Measurements from ENCODE around the gene TRIM34. TPM values are rescaled to one million over a fixed set of nuclear protein-coding genes. Genes with fewer than 3 reads are reported as not detected.
"Not testable (repeated sequence)": the region's sequence is repeated elsewhere in the genome, so short reads cannot be mapped to it uniquely, and the experiment has no call there.

The TRIM34 gene
- polyA plus RNA-seq (2013, experiment 1 of 2): 0.72 TPM
- 0.63 TPM for polyA plus RNA-seq (2013, experiment 2 of 2)

GRCh38 chr11:5624489-5625279 lies at the start of gene TRIM34:
Gene TRIM34 (plus strand): TSS chr11:5625001. CDS start chr11:5632332, 7,331 bp downstream.
- Histone ChIP-seq H3K27ac (ENCODE audit: low read depth, low read length) (no peak within 1 kb of the TSS), H3K4me1 (ENCODE audit: control insufficient read depth, low read depth, low read length) (no peaks in the 10 kb centered on the region), H3K4me2 (ENCODE audit: low read length) (peak within 1 kb of the TSS; percentile 17), H3K4me3 (ENCODE audit: low read length) (no peak within 1 kb of the TSS), H3K56ac (ENCODE audit: low read length) (peak within 1 kb of the TSS; percentile 56), H3K27me3 (ENCODE audit: insufficient read depth, low read length, poor library complexity) (no peaks in the 10 kb centered on the region), H4K5ac (ENCODE audit: low read length) (peak within 1 kb of the TSS; percentile 16), H3K23ac (ENCODE audit: low read length) (no peak within 1 kb of the TSS), H3K79me1 (ENCODE audit: low read length) (no peaks in the 10 kb centered on the region), H3K9ac (ENCODE audit: low read length) (peak within 1 kb of the TSS; percentile 25), H2BK5ac (ENCODE audit: low read length) (no peak within 1 kb of the TSS), H2AK5ac (ENCODE audit: low read length) (no peak within 1 kb of the TSS), H2BK15ac (replicated peaks; ENCODE audit: low read depth) (no peak within 1 kb of the TSS), H2BK120ac (ENCODE audit: low read depth, low read length) (no peak within 1 kb of the TSS), H3K36me3 (ENCODE audit: control insufficient read depth, insufficient read depth, low read length) (no peaks in the 10 kb centered on the region), H3K4ac (ENCODE audit: low read depth, low read length) (no peak within 1 kb of the TSS), H3K79me2 (ENCODE audit: control insufficient read depth, insufficient read depth, low read length) (no peaks in the 10 kb centered on the region), H3K18ac (ENCODE audit: low read length) (no peak within 1 kb of the TSS), H4K8ac (ENCODE audit: low read depth, low read length) (no peak within 1 kb of the TSS)
- peak; percentile 51 for DNase-seq
- no CpG with 5 or more reads among the region's 7 CpGs for WGBS (ENCODE audit: extremely low coverage, insufficient coverage, low lambda C conversion rate)

GRCh38 chr11:5575152-5575551 lies 49.6 kb upstream of the TRIM34 start:
- no peaks in the 10 kb centered on the region for H3K27me3 ChIP-seq (ENCODE audit: insufficient read depth, low read length, poor library complexity)
- no peak overlapping the region for H4K5ac ChIP-seq (ENCODE audit: low read length)
- no peak overlapping the region for H3K23ac ChIP-seq (ENCODE audit: low read length)
- H3K27ac ChIP-seq (ENCODE audit: low read depth, low read length): no peak overlapping the region
- no peaks in the 10 kb centered on the region for H3K4me1 ChIP-seq (ENCODE audit: control insufficient read depth, low read depth, low read length)
- no peak overlapping the region for H2BK120ac ChIP-seq (ENCODE audit: low read depth, low read length)
- no peak overlapping the region for H3K56ac ChIP-seq (ENCODE audit: low read length)
- H3K4me2 ChIP-seq (ENCODE audit: low read length): no peak overlapping the region
- H2AK5ac ChIP-seq (ENCODE audit: low read length): no peak overlapping the region
- H3K79me2 ChIP-seq (ENCODE audit: control insufficient read depth, insufficient read depth, low read length): no peaks in the 10 kb centered on the region
- DNase-seq: no peak
- H4K8ac ChIP-seq (ENCODE audit: low read depth, low read length): no peak overlapping the region
- no CpG with 5 or more reads among the region's 4 CpGs for WGBS (ENCODE audit: extremely low coverage, insufficient coverage, low lambda C conversion rate)
- no peak overlapping the region for H3K18ac ChIP-seq (ENCODE audit: low read length)
- no peak overlapping the region for H3K4ac ChIP-seq (ENCODE audit: low read depth, low read length)
- no peak overlapping the region for H3K9ac ChIP-seq (ENCODE audit: low read length)
- no peak overlapping the region for H2BK15ac ChIP-seq (replicated peaks; ENCODE audit: low read depth)
- H3K79me1 ChIP-seq (ENCODE audit: low read length): no peaks in the 10 kb centered on the region
- H3K36me3 ChIP-seq (ENCODE audit: control insufficient read depth, insufficient read depth, low read length): no peaks in the 10 kb centered on the region
- H3K4me3 ChIP-seq (ENCODE audit: low read length): no peak overlapping the region
- H2BK5ac ChIP-seq (ENCODE audit: low read length): no peak overlapping the region

GRCh38 chr11:5577101-5577500 lies 47.7 kb upstream of the TRIM34 start:
- Histone ChIP-seq H2BK120ac (ENCODE audit: low read depth, low read length) (no peak overlapping the region), H4K5ac (ENCODE audit: low read length) (no peak overlapping the region), H3K27ac (ENCODE audit: low read depth, low read length) (no peak overlapping the region), H3K4me3 (ENCODE audit: low read length) (no peak overlapping the region), H2AK5ac (ENCODE audit: low read length) (no peak overlapping the region), H3K4me1 (ENCODE audit: control insufficient read depth, low read depth, low read length) (no peaks in the 10 kb centered on the region), H3K4me2 (ENCODE audit: low read length) (no peak overlapping the region), H3K27me3 (ENCODE audit: insufficient read depth, low read length, poor library complexity) (no peaks in the 10 kb centered on the region), H2BK15ac (replicated peaks; ENCODE audit: low read depth) (no peak overlapping the region), H3K18ac (ENCODE audit: low read length) (no peak overlapping the region), H3K79me1 (ENCODE audit: low read length) (no peaks in the 10 kb centered on the region), H3K79me2 (ENCODE audit: control insufficient read depth, insufficient read depth, low read length) (no peaks in the 10 kb centered on the region), H3K23ac (ENCODE audit: low read length) (no peak overlapping the region), H2BK5ac (ENCODE audit: low read length) (no peak overlapping the region), H3K9ac (ENCODE audit: low read length) (no peak overlapping the region), H3K36me3 (ENCODE audit: control insufficient read depth, insufficient read depth, low read length) (no peaks in the 10 kb centered on the region), H4K8ac (ENCODE audit: low read depth, low read length) (no peak overlapping the region), H3K56ac (ENCODE audit: low read length) (no peak overlapping the region), H3K4ac (ENCODE audit: low read depth, low read length) (no peak overlapping the region)
- DNase-seq: no peak

- Histone ChIP-seq H3K36me3 (ENCODE audit: control insufficient read depth, insufficient read depth, low read length) (no peaks in the 10 kb centered on the region), H3K79me2 (ENCODE audit: control insufficient read depth, insufficient read depth, low read length) (no peaks in the 10 kb centered on the region), H3K27ac (ENCODE audit: low read depth, low read length) (no peak within 1 kb of the TSS), H3K4me1 (ENCODE audit: control insufficient read depth, low read depth, low read length) (no peaks in the 10 kb centered on the region), H3K4ac (ENCODE audit: low read depth, low read length) (no peak within 1 kb of the TSS), H3K79me1 (ENCODE audit: low read length) (no peaks in the 10 kb centered on the region), H3K23ac (ENCODE audit: low read length) (no peak within 1 kb of the TSS), H3K18ac (ENCODE audit: low read length) (no peak within 1 kb of the TSS), H4K8ac (ENCODE audit: low read depth, low read length) (no peak within 1 kb of the TSS), H2AK5ac (ENCODE audit: low read length) (no peak within 1 kb of the TSS), H2BK15ac (replicated peaks; ENCODE audit: low read depth) (no peak within 1 kb of the TSS), H3K56ac (ENCODE audit: low read length) (no peak within 1 kb of the TSS), H3K4me2 (ENCODE audit: low read length) (no peak within 1 kb of the TSS), H2BK120ac (ENCODE audit: low read depth, low read length) (no peak within 1 kb of the TSS), H3K4me3 (ENCODE audit: low read length) (no peak within 1 kb of the TSS), H2BK5ac (ENCODE audit: low read length) (no peak within 1 kb of the TSS), H3K27me3 (ENCODE audit: insufficient read depth, low read length, poor library complexity) (no peaks in the 10 kb centered on the region), H3K9ac (ENCODE audit: low read length) (no peak within 1 kb of the TSS), H4K5ac (ENCODE audit: low read length) (no peak within 1 kb of the TSS)
- WGBS (ENCODE audit: extremely low coverage, insufficient coverage, low lambda C conversion rate): no CpG with 5 or more reads among the region's 8 CpGs
- DNase-seq: no peak
These were observed 44.2 kb upstream of the TRIM34 start, which contains the start of gene OR52B6 for GRCh38 chr11:5580577-5580976. Gene OR52B6 (plus strand): TSS chr11:5580877. CDS start chr11:5580877, 0 bp downstream.

- Histone ChIP-seq H3K23ac (ENCODE audit: low read length) (no peak overlapping the region), H2AK5ac (ENCODE audit: low read length) (no peak overlapping the region), H3K27ac (ENCODE audit: low read depth, low read length) (no peak overlapping the region), H2BK15ac (replicated peaks; ENCODE audit: low read depth) (no peak overlapping the region), H4K5ac (ENCODE audit: low read length) (no peak overlapping the region), H4K8ac (ENCODE audit: low read depth, low read length) (no peak overlapping the region), H2BK5ac (ENCODE audit: low read length) (no peak overlapping the region), H3K4ac (ENCODE audit: low read depth, low read length) (no peak overlapping the region), H3K27me3 (ENCODE audit: insufficient read depth, low read length, poor library complexity) (no peaks in the 10 kb centered on the region), H3K4me1 (ENCODE audit: control insufficient read depth, low read depth, low read length) (no peaks in the 10 kb centered on the region), H3K4me3 (ENCODE audit: low read length) (no peak overlapping the region), H3K79me1 (ENCODE audit: low read length) (no peaks in the 10 kb centered on the region), H2BK120ac (ENCODE audit: low read depth, low read length) (no peak overlapping the region), H3K18ac (ENCODE audit: low read length) (no peak overlapping the region), H3K9ac (ENCODE audit: low read length) (no peak overlapping the region), H3K36me3 (ENCODE audit: control insufficient read depth, insufficient read depth, low read length) (no peaks in the 10 kb centered on the region), H3K4me2 (ENCODE audit: low read length) (no peak overlapping the region), H3K56ac (ENCODE audit: low read length) (no peak overlapping the region), H3K79me2 (ENCODE audit: control insufficient read depth, insufficient read depth, low read length) (no peaks in the 10 kb centered on the region)
- WGBS (ENCODE audit: extremely low coverage, insufficient coverage, low lambda C conversion rate): no CpG with 5 or more reads among the region's 4 CpGs
- DNase-seq: no peak
These were observed 43.8 kb upstream of the TRIM34 start for GRCh38 chr11:5581014-5581413.

- H2BK15ac ChIP-seq (replicated peaks; ENCODE audit: low read depth): not testable (repeated sequence)
These were observed 40.3 kb upstream of the TRIM34 start for GRCh38 chr11:5584458-5584857.

More at GRCh38 chr11:5584458-5584857, 40.3 kb upstream of the TRIM34 start:
- not testable (repeated sequence) for H3K56ac ChIP-seq (ENCODE audit: low read length); DNase-seq; H2BK5ac ChIP-seq (ENCODE audit: low read length); H3K27ac ChIP-seq (ENCODE audit: low read depth, low read length); H3K18ac ChIP-seq (ENCODE audit: low read length); H3K23ac ChIP-seq (ENCODE audit: low read length); H3K9ac ChIP-seq (ENCODE audit: low read length); H3K27me3 ChIP-seq (ENCODE audit: insufficient read depth, low read length, poor library complexity); H3K79me1 ChIP-seq (ENCODE audit: low read length); H4K8ac ChIP-seq (ENCODE audit: low read depth, low read length); H3K36me3 ChIP-seq (ENCODE audit: control insufficient read depth, insufficient read depth, low read length); H3K4me2 ChIP-seq (ENCODE audit: low read length); H3K79me2 ChIP-seq (ENCODE audit: control insufficient read depth, insufficient read depth, low read length); H3K4me3 ChIP-seq (ENCODE audit: low read length); H4K5ac ChIP-seq (ENCODE audit: low read length); H2AK5ac ChIP-seq (ENCODE audit: low read length); H3K4me1 ChIP-seq (ENCODE audit: control insufficient read depth, low read depth, low read length); H2BK120ac ChIP-seq (ENCODE audit: low read depth, low read length); H3K4ac ChIP-seq (ENCODE audit: low read depth, low read length)
- WGBS (ENCODE audit: extremely low coverage, insufficient coverage, low lambda C conversion rate): no CpG with 5 or more reads among the region's 5 CpGs
